HG03097 (cell line): Measurements from ENCODE around the gene APOB.

Source experiments
- ATAC-seq: cut with Tn5 transposase; IDR thresholded peaks from one replicate; pipeline ENCODE4 v1.9.1; 2021; ENCODE audit not compliant: unreplicated experiment, low FRiP score

The APOB gene

DNA sequence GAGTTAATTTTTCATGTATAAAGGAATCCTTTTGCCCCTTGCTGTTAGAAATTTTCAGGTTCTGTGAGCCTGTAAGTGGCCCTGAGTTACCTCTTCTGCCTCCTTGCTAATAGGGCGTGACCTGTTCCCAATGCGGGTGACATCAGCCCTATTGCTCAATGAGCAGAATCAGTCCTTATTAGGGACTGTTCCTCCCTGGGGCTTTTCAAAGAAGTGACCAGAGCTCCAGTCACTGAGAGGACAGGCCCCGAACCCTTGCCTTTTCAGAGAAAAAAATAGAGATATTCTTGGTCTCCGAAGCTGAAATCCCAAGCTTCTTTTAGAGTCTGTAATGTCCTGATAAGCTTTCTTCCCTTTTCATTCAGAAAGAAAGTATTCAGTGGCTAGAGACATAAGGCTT, 8.2 kb upstream of the APOB start:
- no peak for ATAC-seq

DNA sequence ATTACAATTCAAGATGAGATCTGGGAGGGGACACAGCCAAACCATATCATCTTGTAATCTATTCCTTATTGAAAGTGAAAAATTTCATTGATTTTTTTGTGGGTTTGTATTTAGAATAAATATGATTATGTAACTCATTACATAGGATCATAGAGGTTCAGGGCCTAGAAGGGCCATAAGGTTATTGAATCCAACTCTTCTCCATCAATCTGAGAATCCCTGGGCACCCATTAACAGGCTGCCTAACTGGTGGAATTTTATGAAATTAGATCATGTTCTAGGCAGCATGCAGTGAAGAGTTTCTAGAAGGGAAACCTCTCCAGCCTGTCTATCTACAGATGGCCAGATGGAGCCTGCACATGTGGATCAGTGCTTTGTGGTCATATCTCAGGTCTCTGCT, 6.3 kb upstream of the APOB start:
- ATAC-seq: no peak

DNA sequence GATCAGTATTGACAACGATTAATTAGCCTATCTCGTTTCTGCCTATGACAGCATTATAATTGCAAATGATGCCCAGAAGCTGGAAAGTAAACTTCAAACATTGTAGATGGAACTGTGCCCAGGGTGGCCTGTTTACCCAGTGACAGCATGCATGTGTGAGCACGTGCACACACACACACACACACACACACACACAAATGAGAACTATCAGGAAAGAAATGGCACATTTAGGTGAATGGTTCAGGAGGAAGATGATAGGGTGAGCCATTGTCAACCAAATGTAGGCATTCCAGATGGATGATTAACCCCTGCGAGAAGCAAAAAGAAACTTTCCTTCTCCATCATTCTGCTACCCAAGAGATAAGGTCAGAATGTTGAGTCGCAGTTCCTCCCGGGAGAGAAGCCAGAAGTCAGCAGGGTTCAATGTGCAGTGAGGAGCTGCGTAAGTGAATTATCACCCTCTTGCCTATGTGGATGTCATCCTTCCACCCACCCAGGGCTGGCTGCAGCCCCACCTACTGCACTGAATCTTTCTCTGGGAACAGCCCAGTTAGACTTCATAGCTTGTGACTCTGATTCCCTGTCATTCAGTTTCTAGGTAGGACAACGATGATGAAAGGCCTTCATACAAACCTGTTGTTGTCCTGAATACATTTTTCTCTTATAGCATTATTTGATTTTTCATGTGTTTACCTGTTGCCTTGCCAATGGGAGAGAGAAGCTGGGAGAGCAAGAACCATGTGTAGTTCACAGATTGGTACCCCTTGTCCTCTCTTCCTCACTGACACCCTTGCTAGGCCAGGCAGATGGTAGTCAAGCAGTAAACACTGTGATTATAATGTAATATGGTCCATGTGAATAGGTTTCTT, 3.5 kb upstream of the APOB start:
- no peak for ATAC-seq

DNA sequence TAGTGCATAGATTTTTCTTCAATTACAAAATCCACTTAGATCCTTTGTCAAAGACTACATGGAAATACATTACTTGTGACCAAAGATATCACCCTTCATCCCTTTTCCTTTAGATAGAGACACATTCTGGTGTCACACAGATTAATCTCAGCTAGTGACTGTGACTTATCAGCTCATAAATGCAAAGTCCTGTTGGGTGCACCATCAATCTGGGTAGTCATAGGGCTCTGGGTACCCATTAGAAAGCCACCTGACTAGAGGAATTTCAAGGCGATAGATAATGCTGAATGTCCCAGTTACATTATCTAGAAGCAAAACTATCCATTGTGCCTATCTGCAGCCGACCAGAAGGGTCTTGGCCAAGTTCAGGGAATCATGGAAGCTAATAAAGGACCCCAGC, 2.6 kb upstream of the APOB start:
- no peak for ATAC-seq

DNA sequence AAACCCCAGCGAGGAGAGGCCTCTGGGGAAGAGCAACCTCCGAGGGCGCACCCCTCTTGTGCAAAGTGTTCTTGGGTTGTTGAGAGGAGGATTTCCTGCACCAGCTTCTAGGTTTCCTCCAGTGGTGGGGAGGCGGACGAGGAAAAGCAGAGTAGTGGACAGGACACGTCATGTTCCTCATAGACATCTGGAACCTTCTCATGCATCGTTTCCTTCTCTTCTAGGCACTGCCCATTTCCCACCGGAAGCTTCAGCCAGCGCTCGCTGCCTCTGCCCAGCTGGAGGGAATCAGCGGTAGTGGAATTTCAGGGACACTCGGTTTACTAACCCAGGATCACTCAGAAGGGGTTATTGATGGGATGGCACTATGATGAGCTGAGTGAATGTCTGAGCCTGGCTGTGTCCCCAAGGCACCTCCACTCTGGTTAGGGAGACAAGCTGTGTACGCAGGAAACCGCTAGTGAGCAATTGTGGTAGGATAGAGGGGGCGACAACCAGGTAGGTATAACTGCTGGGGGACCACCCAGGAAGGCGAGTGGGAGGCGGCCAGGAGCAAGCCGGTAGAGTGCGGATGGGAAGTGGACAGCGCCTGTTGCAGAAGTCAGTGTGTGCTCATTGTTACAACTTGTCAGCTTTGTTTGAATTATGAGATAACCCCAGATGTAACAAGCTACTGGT, 960 bp upstream of the APOB start:
- no peak for ATAC-seq

DNA sequence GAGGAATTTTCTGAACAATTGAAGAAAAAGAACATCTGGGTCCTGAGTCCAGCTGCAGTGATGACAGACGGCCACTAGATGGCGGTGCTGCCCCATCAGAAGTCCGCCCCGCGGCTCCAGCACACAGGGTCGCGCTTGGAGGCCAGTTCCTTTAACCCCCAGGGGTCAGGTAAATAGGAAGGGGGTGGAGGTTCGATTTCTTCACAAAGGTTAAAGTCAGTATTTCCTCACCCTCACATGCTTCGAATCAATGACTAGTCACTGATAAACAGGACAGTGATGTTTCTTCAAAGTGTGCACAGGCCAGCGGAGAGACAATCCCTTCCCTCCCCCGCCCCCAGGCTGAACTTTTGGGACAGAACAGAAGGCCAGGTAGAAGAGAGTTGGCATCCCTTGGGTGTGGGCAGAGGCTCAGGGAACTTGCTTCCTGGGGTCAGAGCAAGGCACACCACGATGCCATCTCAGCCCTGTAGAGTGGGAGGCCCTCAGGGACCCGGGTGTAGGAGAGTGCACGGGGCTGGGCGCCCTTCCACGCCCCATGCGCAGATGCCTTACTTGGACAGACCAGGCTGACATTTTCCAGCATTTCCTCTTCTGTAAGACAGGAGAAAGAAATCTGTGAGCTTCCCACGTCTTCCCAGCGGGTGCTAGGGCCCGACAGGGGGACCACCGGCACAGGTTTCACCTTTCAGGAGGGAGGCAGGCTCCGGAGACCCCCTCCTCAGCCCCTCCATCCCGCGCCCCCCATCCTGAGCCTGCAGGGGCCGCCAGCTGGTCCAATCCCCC, 722 bp downstream of the APOB start:
- no peak for ATAC-seq

DNA sequence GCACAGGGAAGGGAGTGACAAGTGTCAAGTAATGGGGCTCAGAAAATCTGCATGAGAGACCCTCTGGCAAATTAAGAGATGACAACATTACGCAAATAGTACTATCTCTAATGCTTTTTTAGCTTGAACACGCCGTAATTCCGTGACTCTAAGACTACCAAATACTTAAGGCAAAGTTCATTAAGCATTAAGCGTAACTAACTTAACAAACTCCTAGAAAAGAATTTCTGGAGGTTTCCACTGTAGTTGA, 1.2 kb downstream of the APOB start:
- no peak for ATAC-seq

DNA sequence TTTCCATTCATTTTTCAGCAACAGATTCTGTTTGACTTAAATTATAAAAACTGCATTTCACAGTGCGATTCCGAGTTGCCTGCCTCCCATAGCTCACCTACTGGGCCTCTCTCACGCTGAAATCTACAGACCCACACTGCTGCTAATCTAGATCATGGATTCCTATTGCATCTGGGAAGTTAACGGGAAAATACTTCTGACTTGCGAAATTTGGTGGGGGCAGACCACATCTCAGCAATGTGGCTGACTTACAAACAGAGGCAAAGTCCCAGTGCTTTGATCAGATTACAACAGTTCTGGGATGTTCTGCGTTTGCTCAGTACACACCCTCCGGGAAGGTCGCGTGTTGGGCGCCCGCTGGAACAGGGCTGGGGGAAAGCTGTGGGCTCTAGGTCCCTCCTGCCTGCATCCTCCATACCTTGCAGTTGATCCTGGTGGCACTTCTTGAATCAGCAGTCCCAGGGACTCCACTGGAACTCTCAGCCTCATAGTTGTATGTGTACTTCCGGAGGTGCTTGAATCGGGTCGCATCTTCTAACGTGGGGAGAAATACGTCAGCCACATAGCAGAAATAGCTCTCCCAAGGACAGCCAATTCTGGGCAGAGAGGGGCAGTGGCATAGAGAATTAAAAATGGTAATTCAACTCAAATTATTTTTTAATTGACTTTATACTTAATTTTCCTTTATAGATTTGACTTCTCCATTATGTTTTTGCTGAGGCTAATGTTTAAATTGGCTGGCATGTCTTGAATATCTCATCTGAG, 1.7 kb downstream of the APOB start:
- no peak for ATAC-seq

DNA sequence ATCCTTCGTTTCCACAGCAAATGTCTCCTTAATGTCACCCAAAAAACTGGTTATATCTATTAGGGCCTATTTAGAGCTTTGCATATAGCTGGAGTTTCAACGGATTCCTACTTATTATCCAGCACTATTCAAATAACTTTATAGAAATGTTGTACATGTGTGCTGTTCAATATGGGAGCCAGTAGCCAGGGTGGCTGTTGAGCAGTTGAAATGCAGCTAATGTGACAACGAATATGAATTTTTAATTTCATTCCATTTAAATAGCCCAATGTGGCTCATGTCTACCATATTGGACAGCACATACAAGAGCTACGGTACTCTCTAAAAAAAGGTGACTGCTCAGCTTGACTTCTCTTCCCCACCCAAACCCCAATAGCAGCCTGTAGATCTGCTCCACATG, 2.4 kb downstream of the APOB start:
- ATAC-seq: no peak

DNA sequence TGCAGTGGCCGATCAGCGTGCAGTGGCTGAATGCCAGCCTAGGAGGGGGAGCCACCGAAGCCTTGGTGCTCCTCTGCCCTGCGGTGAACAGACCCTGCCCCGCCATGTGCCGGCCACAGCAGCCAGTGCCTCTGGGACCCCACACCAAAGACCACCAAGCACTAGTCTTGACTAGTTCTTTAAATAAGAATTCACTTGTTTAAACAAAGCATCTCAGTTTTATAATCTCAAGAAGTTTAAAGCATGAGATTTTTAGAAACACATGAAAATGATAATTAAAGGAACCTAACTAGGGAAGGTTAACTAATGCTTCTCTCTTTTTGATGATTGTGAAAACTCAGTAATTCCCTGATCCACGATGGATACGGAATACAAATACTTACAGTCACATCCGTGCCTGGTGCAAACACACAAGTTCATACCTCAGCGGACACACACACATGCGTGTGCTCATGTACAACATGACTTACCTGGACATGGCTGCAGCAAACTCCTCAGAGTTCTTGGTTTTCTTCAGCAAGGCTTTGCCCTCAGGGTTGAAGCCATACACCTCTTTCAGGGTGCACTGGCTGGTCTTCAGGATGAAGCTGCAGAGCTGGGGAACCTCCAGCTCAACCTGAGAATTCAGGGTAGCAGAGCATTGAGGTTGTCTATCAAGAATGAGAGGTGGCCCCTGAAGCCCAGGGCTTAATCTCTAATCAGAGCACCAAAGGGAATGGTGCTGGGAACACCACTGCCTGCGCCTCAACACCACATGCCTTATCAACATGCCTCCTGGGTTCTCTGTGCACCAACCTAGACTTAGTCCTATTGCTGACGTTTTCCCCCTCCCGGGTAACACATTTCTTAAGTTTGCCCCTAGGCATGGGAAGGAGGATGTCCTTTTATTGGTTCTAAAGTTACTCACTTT, 3.1 kb downstream of the APOB start:
- ATAC-seq: no peak

DNA sequence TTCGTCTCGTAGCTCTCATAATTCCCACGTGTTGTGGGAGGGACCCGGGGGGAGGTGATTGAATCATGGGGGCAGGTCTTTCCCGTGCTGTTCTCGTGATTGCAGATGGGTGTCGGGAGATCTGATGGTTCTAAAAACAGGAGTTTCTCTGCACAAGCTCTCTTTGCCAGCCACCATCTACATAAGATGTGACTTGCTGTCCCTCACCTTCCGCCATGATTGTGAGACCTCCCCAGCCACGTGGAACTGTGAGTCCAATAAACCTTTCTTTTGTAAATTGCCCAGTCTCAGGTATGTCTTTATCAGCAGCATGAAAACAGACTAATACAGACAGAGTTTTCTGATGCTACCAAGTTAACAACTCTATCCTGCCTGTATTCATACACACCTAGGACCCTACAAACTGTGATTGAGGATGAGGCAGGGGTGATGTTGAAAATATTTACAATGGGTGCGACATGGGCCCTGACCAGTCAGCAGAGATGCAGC, 3.9 kb downstream of the APOB start:
- no peak for ATAC-seq

DNA sequence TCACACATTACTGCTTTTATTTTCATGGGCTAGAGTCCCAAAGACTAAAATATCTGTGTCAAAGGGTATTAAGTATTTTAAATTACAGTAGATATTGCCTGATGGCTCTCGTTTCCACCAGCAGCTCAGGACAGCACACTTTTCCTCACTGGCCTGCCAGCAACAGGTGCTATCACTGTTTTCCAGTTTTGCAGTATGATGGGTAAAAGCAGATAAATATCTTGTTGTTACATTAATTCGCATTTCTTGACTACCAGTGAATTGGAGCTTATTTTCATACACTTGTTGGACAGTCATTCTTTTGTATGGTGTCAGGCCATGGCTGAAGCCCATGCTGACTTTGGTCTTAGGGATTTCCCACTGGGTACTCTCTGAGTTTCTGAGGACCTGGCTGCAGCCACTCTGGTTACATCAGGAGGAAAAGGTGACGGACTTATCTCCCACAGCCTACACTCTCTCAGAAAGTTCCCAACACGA, 4.8 kb downstream of the APOB start:
- ATAC-seq: no peak

DNA sequence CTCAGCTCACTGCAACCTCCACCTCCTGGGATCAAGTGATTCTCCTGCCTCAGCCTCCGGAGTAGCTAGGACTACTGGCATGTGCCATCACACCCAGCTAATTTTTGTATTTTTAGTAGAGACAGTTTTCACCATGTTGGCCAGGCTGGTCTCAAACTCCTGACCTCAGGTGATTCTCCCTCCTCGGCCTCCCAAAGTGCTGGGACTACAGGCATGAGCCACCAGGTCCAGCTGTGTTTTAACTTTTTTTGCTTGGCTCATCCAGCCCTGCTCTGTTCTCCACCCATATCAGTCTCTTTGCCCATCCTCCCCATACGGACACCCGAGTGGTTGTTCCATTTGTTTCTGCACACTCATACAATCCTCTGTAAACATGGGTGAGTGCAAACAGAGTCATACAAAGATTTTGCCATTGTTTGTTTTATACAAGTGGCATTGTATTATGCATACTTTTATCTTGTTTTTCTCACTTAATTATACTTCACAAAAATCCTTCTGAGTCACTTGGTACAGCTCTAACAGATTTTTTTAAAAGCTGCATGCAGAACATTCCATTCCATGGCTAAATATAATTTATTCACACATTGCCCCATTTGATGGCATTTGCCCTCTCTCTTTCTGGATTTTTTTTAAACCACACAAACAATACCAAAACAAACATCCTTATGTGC, 5.3 kb downstream of the APOB start:
- no peak for ATAC-seq

DNA sequence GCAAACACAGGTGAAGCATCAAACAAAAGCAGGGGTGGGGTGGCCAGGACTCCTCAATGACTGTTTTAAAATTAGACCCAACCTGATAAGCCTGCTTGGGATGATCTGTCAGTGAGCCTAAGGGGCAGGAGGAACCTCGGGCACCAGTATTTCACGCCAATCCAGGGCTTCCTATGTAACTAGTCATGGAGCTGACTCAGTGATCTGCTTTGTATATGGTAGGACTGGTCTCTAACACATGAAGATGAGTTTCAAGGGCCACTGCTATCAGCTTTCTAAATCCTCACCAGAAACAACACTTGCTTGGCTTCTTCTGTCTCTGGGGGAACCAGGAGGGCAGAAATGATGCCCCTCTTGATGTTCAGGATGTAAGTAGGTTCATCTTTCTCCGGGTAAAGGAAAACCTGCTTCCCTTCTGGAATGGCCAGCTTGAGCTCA, 6.2 kb downstream of the APOB start:
- ATAC-seq: no peak

DNA sequence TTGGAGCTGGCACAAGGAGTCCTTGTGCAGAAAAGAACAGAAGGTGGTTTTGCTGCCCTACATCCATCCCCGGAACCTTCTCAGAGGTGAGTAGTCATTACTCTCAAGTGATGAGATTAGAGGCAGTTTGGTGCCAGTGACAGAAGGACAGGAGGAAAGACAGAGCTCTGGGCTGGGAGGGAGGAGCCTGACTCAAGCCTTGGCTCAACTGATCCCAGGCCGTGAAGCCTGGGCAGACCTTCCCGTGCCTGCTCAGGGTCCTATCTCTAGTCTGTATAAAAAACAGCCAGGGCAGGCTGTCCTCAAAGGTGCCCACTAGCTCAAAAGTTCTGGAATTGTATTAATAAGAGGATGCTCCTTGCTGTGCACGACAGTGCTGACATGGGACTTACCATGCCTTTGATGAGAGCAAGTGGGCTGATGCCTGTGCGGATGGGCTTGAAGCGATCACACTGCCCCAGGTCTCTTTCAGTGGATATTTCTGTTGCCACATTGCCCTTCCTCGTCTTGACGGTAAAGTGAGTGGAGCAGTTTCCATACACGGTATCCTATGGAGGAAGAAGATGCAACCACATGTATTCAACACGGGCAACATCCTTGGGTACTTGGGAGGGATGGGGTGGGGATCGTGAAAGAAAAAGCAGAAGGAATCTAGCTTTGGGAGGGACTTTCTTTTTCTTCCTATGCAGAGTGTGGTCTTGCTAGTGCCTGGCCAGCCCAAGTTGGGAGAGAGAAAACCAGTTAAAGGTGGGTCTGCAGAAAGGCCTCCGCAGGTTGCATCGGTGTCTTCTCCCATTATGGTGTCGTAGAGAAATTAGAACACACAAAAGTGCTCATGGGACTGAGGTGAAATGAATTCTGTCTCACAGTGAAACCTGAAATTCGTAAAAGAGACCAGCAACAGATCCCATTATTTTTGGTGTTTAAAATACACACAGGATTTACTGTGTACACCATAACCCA, 6.9 kb downstream of the APOB start:
- ATAC-seq: no peak

DNA sequence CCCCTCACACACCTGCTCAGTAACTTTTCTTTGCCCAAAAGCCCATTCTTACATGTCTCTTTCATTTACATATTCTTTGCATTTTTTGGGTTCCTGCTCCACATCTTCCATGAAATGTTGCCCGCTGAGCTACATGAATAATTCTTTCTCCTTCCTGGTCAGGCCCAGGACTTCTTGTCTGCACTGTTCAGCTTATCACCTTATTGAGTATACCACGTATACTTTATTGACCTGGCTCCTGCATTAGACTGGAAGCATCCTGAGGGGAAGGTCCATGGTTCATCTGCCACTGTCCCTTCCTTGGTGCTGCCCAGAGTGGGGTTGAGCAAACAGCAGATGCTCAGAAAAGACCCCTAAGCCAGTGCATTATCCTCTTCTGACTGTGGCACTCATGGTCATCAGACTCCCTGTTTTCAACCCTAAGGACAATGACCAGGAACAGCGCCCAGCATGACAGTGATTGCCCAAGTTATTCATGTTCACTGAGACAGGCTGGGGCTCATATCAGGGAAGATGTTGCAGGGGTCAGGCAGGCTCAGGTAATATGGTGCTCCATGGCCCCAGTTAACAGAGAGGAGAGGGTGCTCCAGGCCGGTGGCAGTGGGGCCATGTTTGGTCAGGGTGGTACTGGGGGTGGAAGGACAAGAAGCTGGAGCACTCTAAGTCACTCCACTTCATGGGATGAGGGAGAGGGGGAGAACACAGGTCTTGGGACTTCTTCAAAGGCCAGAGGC, 7.7 kb downstream of the APOB start:
- ATAC-seq: no peak

DNA sequence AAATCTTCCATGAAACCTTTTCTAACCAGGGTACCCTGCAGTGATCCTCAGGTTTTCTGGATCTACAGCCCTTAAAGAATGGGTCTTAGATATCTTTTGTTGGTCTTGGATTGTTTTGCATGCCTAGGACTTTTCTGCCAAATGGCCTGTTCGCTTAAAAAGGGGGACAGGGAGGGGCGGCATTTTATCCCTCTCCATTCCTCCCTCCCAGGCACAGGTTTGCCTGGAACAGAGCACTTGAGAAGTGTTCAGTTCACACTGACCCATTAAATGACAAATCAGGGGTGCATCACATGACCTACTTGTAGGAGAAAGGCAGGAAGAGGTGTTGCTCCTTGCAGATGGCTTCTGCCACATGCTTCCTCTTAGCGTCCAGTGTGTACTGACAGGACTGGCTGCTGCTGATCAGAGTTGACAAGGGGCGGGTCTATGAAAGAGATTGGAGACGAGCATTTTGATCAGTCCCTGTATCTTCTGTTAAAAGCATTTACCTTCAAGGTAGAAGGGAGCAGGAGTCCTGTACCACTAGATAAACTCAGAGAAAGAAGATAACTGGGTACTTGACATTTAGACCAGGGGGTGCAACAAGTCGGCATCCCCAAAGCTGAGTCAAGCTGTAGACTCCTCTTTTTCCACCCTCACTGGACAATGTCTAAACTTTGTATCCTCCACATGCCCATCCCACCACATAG, 8.4 kb downstream of the APOB start:
- ATAC-seq: no peak
